Stimulated activated CD4-positive, alpha-beta T cell treated with anti-CD3 and anti-CD28 coated beads, Interleukin-1b, Interleukin-23, amount 100 ng/mL, for 48 hours (primary cell): ENCODE data around the gene CHD9.
"Not testable (repeated sequence)": the region's sequence is repeated elsewhere in the genome, so short reads cannot be mapped to it uniquely, and the experiment has no call there.

Source experiments
- DNase-seq: peaks from one replicate; pipeline ENCODE4 v3.0.0-alpha.2; 2020

Gene CHD9

DNA sequence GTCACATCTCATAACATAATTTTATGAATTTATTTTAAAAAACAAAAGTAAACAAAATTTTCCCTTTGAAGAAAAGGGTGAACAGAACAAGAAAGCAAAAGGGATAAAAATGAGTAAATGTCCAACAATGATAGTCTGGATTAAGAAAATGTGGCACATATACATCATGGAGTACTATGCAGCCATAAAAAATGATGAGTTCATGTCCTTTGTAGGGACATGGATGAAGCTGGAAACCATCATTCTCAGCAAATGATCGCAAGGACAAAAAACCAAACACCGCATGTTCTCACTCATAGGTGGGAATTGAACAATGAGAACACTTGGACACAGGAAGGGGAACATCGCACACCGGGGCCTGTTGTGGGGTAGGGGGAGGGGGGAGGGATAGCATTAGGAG, 3.5 kb upstream of the CHD9 start:
- not testable (repeated sequence) for DNase-seq

GRCh38 chr16:53052519-53053501, 2.0 kb upstream of the CHD9 start, which contains the start of gene CHD9NB:
CHD9NB (minus strand) TSS chr16:53052897; CDS start chr16:53044158, 8,739 bp downstream.
- no peak for DNase-seq

GRCh38 chr16:53053967-53054669, 673 bp upstream of the CHD9 start:
- peak; percentile 34 for DNase-seq

- no peak for DNase-seq
Measured at GRCh38 chr16:53055541-53056391, 975 bp downstream of the CHD9 start.

GRCh38 chr16:53056392-53056881, 1.6 kb downstream of the CHD9 start:
- no peak for DNase-seq

DNA sequence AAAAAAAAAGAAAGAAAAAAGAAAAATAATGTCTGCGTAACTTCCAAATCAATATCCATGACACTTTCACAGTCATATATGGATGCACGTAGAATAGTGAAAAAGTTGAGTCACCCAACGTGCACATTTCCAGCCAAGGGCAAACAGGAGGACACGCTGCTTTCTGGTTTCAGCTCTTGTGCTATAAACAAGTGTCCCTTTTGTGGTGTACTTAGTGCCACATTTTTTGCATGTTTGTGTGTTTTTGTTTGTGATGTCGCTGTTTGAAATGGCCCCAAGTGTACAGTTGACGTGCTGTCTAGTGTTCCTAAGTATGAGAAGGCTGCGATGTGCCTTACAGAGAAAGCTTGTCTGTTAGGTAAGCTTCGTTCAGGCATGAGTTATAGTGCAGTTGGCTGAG, 2.9 kb downstream of the CHD9 start:
- DNase-seq: no peak

DNA sequence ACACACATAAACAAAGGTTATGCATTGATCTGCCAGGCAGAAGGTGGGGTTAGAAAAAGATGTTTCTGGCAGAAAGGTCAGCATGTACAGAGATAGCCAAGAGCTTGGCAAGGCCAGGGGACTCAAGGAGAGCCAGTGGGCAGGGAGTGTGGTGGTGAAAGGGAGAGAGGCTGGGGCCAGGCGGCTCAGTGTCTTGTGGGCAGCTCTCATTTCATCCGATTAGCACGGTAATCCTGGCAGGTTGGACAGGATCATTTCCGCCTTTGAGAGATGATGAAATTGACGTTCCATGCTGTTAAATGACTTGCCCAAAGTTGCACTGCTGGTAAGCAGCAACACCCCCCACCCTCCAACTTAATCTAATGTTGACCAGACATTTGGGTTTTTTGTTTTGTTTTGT, 3.6 kb downstream of the CHD9 start:
- no peak for DNase-seq

DNA sequence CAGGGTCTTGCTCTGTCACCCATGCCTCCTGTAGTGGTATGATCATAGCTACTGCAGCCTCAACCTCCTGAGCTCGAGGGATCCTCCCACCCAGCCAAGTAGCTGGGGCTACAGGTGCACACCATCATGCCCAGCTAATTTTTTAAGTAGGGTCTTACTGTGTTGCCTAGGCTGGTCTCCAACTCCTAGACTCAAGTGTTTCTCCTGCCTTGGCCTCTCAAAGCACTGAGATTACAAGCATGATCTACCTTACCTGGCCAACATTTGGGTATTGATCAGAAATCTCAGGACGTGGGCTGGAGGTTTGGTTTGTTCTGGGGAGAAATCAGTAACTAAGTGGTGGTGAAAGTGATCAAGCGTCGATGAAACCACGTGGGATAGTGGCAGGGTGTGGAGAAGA, 4.1 kb downstream of the CHD9 start:
- no peak for DNase-seq

DNA sequence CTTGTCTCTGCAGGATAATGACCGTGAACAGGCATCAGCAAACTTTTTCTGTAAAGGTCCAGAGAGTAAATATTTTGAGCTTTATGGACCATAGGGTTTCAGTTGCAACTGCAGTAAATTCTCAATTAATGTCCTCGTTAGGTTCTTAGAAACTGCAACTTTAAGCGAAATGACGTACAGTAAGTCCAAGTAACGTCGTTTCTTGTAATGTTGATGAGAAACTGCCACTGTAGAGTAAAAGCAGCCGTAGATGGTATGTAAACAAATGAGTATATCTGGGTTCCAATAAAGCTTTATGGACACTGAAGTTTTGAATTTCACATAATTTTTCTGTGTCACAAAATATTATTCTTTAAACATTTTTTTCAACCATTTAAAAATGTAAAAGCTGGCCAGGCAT, 4.9 kb downstream of the CHD9 start:
- DNase-seq: no peak

GRCh38 chr16:53061256-53061655, 6.5 kb downstream of the CHD9 start:
- DNase-seq: no peak

DNA sequence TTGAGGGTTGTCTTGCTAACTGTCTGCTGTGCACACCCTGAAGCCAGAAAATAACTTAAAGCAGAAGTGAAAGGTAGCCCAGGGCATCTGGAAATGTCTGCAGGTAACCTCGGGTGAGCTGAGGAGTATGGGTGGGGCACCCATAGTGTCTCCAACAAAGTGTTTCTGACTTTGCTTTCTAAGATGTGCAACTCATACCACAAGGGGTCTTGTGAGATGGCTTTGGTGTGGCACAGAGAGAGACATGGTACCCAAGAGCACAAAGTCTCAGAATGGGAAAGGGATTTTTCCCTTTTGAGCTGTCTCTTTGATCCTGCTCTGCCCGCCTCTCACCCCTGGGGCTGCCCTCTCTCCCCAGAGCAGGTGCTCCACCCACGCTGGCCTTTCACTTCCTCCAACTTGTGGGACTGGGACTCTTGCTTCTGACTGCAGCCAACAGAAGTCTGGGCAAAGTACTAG, 6.9 kb downstream of the CHD9 start:
- DNase-seq: peak; percentile 28

DNA sequence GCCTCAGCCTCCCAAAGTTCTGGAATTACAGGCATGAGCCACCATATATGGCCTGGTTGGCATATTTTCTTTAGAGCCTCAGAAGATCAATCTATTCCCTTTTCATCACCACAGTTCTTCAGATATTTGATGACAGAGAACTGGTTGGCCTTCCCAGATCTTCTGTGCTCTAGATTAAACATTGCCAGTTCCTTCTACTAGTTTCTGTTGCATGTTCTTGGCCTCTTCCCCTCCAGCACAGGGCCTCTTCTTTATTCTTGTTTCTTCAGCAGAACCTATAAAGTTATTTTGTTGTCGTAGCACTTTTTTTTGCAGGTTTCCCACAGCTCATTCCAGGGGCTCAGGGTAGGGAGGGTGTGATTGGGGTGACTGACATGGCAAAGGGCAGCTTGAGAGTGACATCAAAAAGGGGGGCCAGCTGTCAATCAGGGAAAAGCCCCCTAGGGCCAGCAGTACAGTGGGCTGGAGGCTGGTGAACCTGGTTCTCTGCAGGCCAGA, 9.3 kb downstream of the CHD9 start:
- no peak for DNase-seq

GRCh38 chr16:53065461-53066061, 10.8 kb downstream of the CHD9 start:
- no peak for DNase-seq

- no peak for DNase-seq
Measured at GRCh38 chr16:53067675-53068074, 12.9 kb downstream of the CHD9 start.

GRCh38 chr16:53068423-53068833, 13.6 kb downstream of the CHD9 start:
- DNase-seq: no peak

GRCh38 chr16:53069772-53070171, 15.0 kb downstream of the CHD9 start:
- DNase-seq: no peak

DNA sequence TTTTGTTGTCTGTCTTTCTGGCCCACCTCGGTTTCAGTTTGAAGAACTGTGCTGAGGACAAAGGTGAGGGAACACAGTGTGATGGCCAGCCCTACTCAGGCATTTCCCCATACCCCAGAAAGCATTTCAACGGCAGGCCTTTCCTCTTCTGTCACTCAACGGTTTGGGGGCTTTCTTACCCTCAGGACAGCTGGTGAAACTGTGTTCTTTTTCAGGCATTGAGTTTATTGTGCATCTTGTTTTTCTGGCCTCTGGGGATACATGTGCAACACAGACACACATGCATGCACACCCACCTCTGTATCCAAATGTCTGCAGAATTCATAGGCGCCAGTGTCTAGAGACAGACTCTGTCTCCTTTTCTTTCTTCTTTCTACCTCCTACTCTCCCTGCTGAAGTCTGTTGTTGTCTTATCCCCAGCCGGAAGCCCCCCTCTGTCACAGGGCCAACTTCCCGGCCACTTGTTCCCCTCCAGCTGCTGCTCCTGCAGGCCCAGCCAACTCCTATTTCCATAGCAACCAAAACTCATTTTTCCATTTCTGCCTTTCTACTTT, 17.0 kb downstream of the CHD9 start:
- no peak for DNase-seq

GRCh38 chr16:53073022-53073421, 18.2 kb downstream of the CHD9 start:
- DNase-seq: no peak

GRCh38 chr16:53074296-53074695, 19.5 kb downstream of the CHD9 start:
- DNase-seq: not testable (repeated sequence)

GRCh38 chr16:53075461-53075860, 20.7 kb downstream of the CHD9 start:
- not testable (repeated sequence) for DNase-seq

GRCh38 chr16:53078247-53078646, 23.5 kb downstream of the CHD9 start:
- DNase-seq: no peak
